GM10248 (cell line): Measurements from ENCODE around the gene MUL1.
A peak's percentile ranks its signal among the peaks of the same experiment; 100 is the strongest.

Experiments
- CTCF ChIA-PET: fragments of 300-600 bp; sonication (Branson Sonifier 250); formaldehyde crosslinking; extraction: SDS; loops from one replicate; lab custom pipeline; 2021; ENCODE audit warnings: antibody characterized with exemption; lab: Yijun Ruan, JAX
- POLR2A ChIA-PET: fragments of 350-650 bp; sonication (Branson Sonifier 250); formaldehyde crosslinking; extraction: SDS; loops from one replicate; lab custom pipeline; 2020; ENCODE audit warnings: antibody characterized with exemption; lab: Yijun Ruan, JAX
- DNase-seq: peaks from one replicate; pipeline ENCODE4 v3.0.0; 2012; ENCODE audit errors: extremely low spot score
- CTCF ChIP-seq: IDR thresholded peaks from 2 replicates; pipeline ENCODE4 v1.5.1; 2012; ENCODE audit warnings: mild to moderate bottlenecking, low read depth; ENCODE audit errors: extremely low read depth, missing control alignments, control extremely low read depth

The MUL1 gene

GRCh38 chr1:20507564-20508410, at the start of gene MUL1:
MUL1 (minus strand) TSS chr1:20508151; CDS start chr1:20508024, 127 bp downstream.
- ChIA-PET POLR2A (no interaction called here), CTCF (interaction anchor here (1.0 to 2.2 kb wide), 2 partner anchors 14 to 295 kb away, joined by 3 to 6 read pairs; no protein-coding TSS in a partner anchor)
- DNase-seq, result peak; percentile 97
- no peak for TF ChIP-seq CTCF

- POLR2A ChIA-PET, result no interaction called here
- DNase-seq, result no peak
- TF ChIP-seq CTCF, result no peak
Observed at GRCh38 chr1:20555758-20556120, 47.8 kb upstream of the MUL1 start.

GRCh38 chr1:20555025-20555757, 47.2 kb upstream of the MUL1 start:
- POLR2A ChIA-PET, result interaction anchor here (0.6 kb wide), 1 partner anchor 91 kb away, joined by 9 read pairs; no protein-coding TSS in a partner anchor
- CTCF ChIA-PET, result no interaction called here
- no peak for DNase-seq
- TF ChIP-seq CTCF, result no peak

More at GRCh38 chr1:20555758-20556120, 47.8 kb upstream of the MUL1 start:
- CTCF ChIA-PET, result no interaction called here

GRCh38 chr1:20552728-20553445, 44.9 kb upstream of the MUL1 start:
- POLR2A ChIA-PET, result no interaction called here
- DNase-seq, result no peak
- CTCF ChIA-PET, result no interaction called here
- no peak for TF ChIP-seq CTCF

- no peak for DNase-seq
- ChIA-PET POLR2A (no interaction called here), CTCF (no interaction called here)
- TF ChIP-seq CTCF, result no peak
Observed at GRCh38 chr1:20551945-20552727, 44.2 kb upstream of the MUL1 start, which contains the start of gene FAM43B. FAM43B (plus strand) TSS chr1:20552573; CDS start chr1:20552974, 401 bp downstream.
